Measurements from ENCODE around the gene SORT1. TPM values are rescaled to one million over a fixed set of nuclear protein-coding genes. Genes with fewer than 3 reads are reported as not detected.

The SORT1 gene
- total RNA-seq, 4 donors from 2014 or later: 145 to 199 (median 189) TPM

GRCh38 chr1:109356505-109356904 lies 41.2 kb downstream of the SORT1 start:
- no peak overlapping the region for H3K4me3 ChIP-seq
- peaks cover 0 to 46% (median 0%) of the 10 kb centered on the region in 3 donors for H3K36me3 ChIP-seq
- DNase-seq (ENCODE audit: low spot score in 2 of 2): no peak
- H3K9me3 ChIP-seq: no peaks in the 10 kb centered on the region
- H3K27me3 ChIP-seq: no peaks in the 10 kb centered on the region
- no peak overlapping the region for H3K27ac ChIP-seq
- WGBS, 2 donors: 60 to 69% methylated on average over 1 of the region's 1 CpG
- TF ChIP-seq, protein P1, sequence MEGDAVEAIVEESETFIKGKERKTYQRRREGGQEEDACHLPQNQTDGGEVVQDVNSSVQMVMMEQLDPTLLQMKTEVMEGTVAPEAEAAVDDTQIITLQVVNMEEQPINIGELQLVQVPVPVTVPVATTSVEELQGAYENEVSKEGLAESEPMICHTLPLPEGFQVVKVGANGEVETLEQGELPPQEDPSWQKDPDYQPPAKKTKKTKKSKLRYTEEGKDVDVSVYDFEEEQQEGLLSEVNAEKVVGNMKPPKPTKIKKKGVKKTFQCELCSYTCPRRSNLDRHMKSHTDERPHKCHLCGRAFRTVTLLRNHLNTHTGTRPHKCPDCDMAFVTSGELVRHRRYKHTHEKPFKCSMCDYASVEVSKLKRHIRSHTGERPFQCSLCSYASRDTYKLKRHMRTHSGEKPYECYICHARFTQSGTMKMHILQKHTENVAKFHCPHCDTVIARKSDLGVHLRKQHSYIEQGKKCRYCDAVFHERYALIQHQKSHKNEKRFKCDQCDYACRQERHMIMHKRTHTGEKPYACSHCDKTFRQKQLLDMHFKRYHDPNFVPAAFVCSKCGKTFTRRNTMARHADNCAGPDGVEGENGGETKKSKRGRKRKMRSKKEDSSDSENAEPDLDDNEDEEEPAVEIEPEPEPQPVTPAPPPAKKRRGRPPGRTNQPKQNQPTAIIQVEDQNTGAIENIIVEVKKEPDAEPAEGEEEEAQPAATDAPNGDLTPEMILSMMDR (IDR thresholded peaks at IDR 0.05): no peak
- H3K4me1 ChIP-seq: peaks cover 0 to 16% (median under 1%) of the 10 kb centered on the region in 4 donors

DNA sequence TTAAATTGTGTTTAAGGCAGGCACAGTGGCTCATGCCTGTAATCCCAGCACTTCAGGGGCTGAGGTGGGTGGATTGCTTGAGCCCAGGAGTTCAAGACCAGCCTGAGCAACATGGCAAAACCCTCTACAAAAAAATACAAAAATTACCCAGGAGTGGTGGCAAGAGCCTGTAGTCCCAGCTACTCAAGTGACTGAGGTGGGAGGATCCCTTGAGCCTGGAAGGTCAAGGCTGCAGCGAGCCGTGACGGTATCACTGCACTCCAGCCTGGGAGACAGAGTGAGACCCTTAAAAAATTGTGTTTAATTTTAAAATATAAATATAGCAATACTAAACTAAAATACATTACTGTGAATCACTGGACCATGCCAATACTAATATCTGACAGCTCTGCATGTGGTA lies 42.8 kb downstream of the SORT1 start:
- Histone ChIP-seq H3K9me3 (no peaks in the 10 kb centered on the region), H3K27me3 (no peaks in the 10 kb centered on the region), H3K4me3 (no peak overlapping the region), H3K36me3 (peaks cover 0 to 61% (median 7%) of the 10 kb centered on the region in 3 donors), H3K27ac (no peak overlapping the region), H3K4me1 (no peaks in the 10 kb centered on the region)
- TF ChIP-seq, protein P1 (IDR thresholded peaks at IDR 0.05): no peak
- TF ChIP-seq POLR2A (IDR thresholded peaks at IDR 0.05) (no peak), EP300 (IDR thresholded peaks at IDR 0.05) (no peak)
- no peak for DNase-seq (ENCODE audit: low spot score in 2 of 2)
- WGBS, 2 donors: 97 to 99% methylated on average over 3 of the region's 3 CpGs

DNA sequence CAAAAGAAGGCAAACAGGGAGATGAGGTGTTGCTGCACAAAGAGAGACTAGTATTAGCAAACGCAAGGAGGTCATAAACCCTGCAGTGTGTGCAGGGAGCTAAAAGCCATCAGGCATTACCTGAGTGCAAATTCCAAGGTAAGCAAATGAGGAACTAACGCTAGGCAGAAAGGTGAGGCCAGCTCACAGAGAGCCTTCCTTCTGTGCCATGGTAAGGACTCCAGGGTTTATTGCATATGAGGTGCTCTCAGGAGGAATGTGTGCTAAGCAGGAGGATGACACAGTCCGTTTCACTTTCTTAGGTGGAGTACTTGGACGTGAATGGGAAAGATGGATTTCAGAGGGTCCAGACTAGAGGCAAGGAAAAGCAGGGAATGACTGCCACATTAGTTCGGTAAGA lies 46.3 kb downstream of the SORT1 start:
- Histone ChIP-seq H3K9me3 (no peaks in the 10 kb centered on the region), H3K27me3 (no peaks in the 10 kb centered on the region), H3K4me3 (no peak overlapping the region), H3K27ac (no peak overlapping the region), H3K4me1 (no peaks in the 10 kb centered on the region), H3K36me3 (peaks cover 0 to 94% (median 7%) of the 10 kb centered on the region in 3 donors)
- 87% methylated on average over 5 of the region's 5 CpGs for whole genome bisulfite sequencing, 2 donors
- TF ChIP-seq EP300 (IDR thresholded peaks at IDR 0.05) (no peak), POLR2A (IDR thresholded peaks at IDR 0.05) (no peak)
- TF ChIP-seq, protein P1 (IDR thresholded peaks at IDR 0.05): no peak
- no peak for DNase-seq (ENCODE audit: low spot score in 2 of 2)

GRCh38 chr1:109350655-109351054 lies 47.1 kb downstream of the SORT1 start:
- WGBS, 2 donors: 79 to 82% methylated on average over 1 of the region's 1 CpG
- no peak for DNase-seq (ENCODE audit: low spot score in 2 of 2)
- Histone ChIP-seq H3K9me3 (no peaks in the 10 kb centered on the region), H3K27me3 (no peaks in the 10 kb centered on the region), H3K27ac (no peak overlapping the region), H3K4me1 (no peaks in the 10 kb centered on the region), H3K4me3 (no peak overlapping the region), H3K36me3 (peaks cover 0 to 98% (median 7%) of the 10 kb centered on the region in 3 donors)
- TF ChIP-seq POLR2A (IDR thresholded peaks at IDR 0.05): no peak
- TF ChIP-seq, protein P1 (IDR thresholded peaks at IDR 0.05): no peak
- no peak for TF ChIP-seq EP300 (IDR thresholded peaks at IDR 0.05)

- no peak for DNase-seq (ENCODE audit: low spot score in 2 of 2)
- Histone ChIP-seq H3K27me3 (no peaks in the 10 kb centered on the region), H3K4me1 (no peaks in the 10 kb centered on the region), H3K9me3 (no peaks in the 10 kb centered on the region), H3K27ac (no peak overlapping the region), H3K36me3 (peaks cover 0 to 98% (median 7%) of the 10 kb centered on the region in 3 donors), H3K4me3 (no peak overlapping the region)
- 88 to 96% methylated on average over 4 of the region's 4 CpGs for WGBS, 2 donors
- TF ChIP-seq EP300 (IDR thresholded peaks at IDR 0.05): no peak
- TF ChIP-seq, protein P1 (IDR thresholded peaks at IDR 0.05): no peak
Observed at GRCh38 chr1:109350182-109350581, 47.5 kb downstream of the SORT1 start.
